ENCODE data around the gene CRYBG1. TPM values are rescaled to one million over a fixed set of nuclear protein-coding genes. Genes with fewer than 3 reads are reported as not detected.
"Not testable (repeated sequence)": the region's sequence is repeated elsewhere in the genome, so short reads cannot be mapped to it uniquely, and the experiment has no call there.

Gene CRYBG1
- total and polyA plus RNA-seq, 4 donors, result 0.41 to 12.7 (median 5.8) TPM

GRCh38 chr6:106513808-106514582, 153.5 kb downstream of the CRYBG1 start:
- no peak overlapping the region for H3K27ac ChIP-seq (ENCODE audit: low read depth in 1 of 2, low read length in 2 of 2)
- no peaks in the 10 kb centered on the region for H3K9me3 ChIP-seq (ENCODE audit: control insufficient read depth, low read length)
- H3K4me3 ChIP-seq (ENCODE audit: low read length in 2 of 2), result no peak overlapping the region
- no peak for ATAC-seq (ENCODE audit: low FRiP score)
- H3K4me1 ChIP-seq (ENCODE audit: control insufficient read depth in 1 of 2, insufficient read depth in 2 of 2, low read length in 2 of 2), result peaks cover 0 to 1% of the 10 kb centered on the region in 2 donors
- no peak for DNase-seq
- H3K36me3 ChIP-seq (ENCODE audit: control insufficient read depth in 1 of 2, insufficient read depth in 2 of 2, low read length in 1 of 2), result no peaks in the 10 kb centered on the region
- no peaks in the 10 kb centered on the region for H3K27me3 ChIP-seq (ENCODE audit: control insufficient read depth in 1 of 2, insufficient read depth in 2 of 2, low read length in 1 of 2)
- intact Hi-C loops (cut with DNase I), result loop anchor here in 1 of 2 donors (2.0 kb wide), 1 partner anchor 33 kb away; no protein-coding TSS in a partner anchor
- 86 to 91% methylated on average over 3 of the region's 3 CpGs for WGBS, 2 donors

GRCh38 chr6:106514583-106514885, 154.0 kb downstream of the CRYBG1 start:
- no peak for DNase-seq
- H3K36me3 ChIP-seq (ENCODE audit: control insufficient read depth in 1 of 2, insufficient read depth in 2 of 2, low read length in 1 of 2), result no peaks in the 10 kb centered on the region
- intact Hi-C loops (cut with DNase I), result no loop called here
- H3K27me3 ChIP-seq (ENCODE audit: control insufficient read depth in 1 of 2, insufficient read depth in 2 of 2, low read length in 1 of 2), result no peaks in the 10 kb centered on the region
- no peak overlapping the region for H3K27ac ChIP-seq (ENCODE audit: low read depth in 1 of 2, low read length in 2 of 2)
- no peak overlapping the region for H3K4me3 ChIP-seq (ENCODE audit: low read length in 2 of 2)
- peaks cover 0 to under 1% of the 10 kb centered on the region in 2 donors for H3K4me1 ChIP-seq (ENCODE audit: control insufficient read depth in 1 of 2, insufficient read depth in 2 of 2, low read length in 2 of 2)
- WGBS, 2 donors, result 89 to 96% methylated on average over 2 of the region's 2 CpGs
- ATAC-seq (ENCODE audit: low FRiP score), result no peak
- H3K9me3 ChIP-seq (ENCODE audit: control insufficient read depth, low read length), result no peaks in the 10 kb centered on the region

GRCh38 chr6:106515582-106515981, 155.1 kb downstream of the CRYBG1 start:
- H3K27me3 ChIP-seq (ENCODE audit: control insufficient read depth in 1 of 2, insufficient read depth in 2 of 2, low read length in 1 of 2); H3K9me3 ChIP-seq (ENCODE audit: control insufficient read depth, low read length); H3K4me3 ChIP-seq (ENCODE audit: low read length in 2 of 2); ATAC-seq (ENCODE audit: low FRiP score); intact Hi-C loops (cut with DNase I); H3K4me1 ChIP-seq (ENCODE audit: control insufficient read depth in 1 of 2, insufficient read depth in 2 of 2, low read length in 2 of 2); DNase-seq; H3K36me3 ChIP-seq (ENCODE audit: control insufficient read depth in 1 of 2, insufficient read depth in 2 of 2, low read length in 1 of 2); H3K27ac ChIP-seq (ENCODE audit: low read depth in 1 of 2, low read length in 2 of 2): not testable (repeated sequence)
- WGBS, 2 donors, result 93 to 97% methylated on average over 3 of the region's 3 CpGs

- intact Hi-C loops (cut with DNase I), result no loop called here
- H3K4me3 ChIP-seq (ENCODE audit: low read length in 2 of 2), result no peak overlapping the region
- no peaks in the 10 kb centered on the region for H3K36me3 ChIP-seq (ENCODE audit: control insufficient read depth in 1 of 2, insufficient read depth in 2 of 2, low read length in 1 of 2)
- H3K4me1 ChIP-seq (ENCODE audit: control insufficient read depth in 1 of 2, insufficient read depth in 2 of 2, low read length in 2 of 2), result no peaks in the 10 kb centered on the region
- 61 to 63% methylated on average over 4 of the region's 4 CpGs for WGBS, 2 donors
- no peak for ATAC-seq (ENCODE audit: low FRiP score)
- no peaks in the 10 kb centered on the region for H3K9me3 ChIP-seq (ENCODE audit: control insufficient read depth, low read length)
- DNase-seq, result no peak
- H3K27me3 ChIP-seq (ENCODE audit: control insufficient read depth in 1 of 2, insufficient read depth in 2 of 2, low read length in 1 of 2), result no peaks in the 10 kb centered on the region
- no peak overlapping the region for H3K27ac ChIP-seq (ENCODE audit: low read depth in 1 of 2, low read length in 2 of 2)
These were observed 156.1 kb downstream of the CRYBG1 start for GRCh38 chr6:106516616-106517015.

- intact Hi-C loops (cut with DNase I), result no loop called here
These were observed 157.2 kb downstream of the CRYBG1 start for GRCh38 chr6:106517706-106518105.

GRCh38 chr6:106518748-106519147, 158.2 kb downstream of the CRYBG1 start:
- Histone ChIP-seq H3K36me3 (ENCODE audit: control insufficient read depth in 1 of 2, insufficient read depth in 2 of 2, low read length in 1 of 2) (no peaks in the 10 kb centered on the region), H3K27me3 (ENCODE audit: control insufficient read depth in 1 of 2, insufficient read depth in 2 of 2, low read length in 1 of 2) (no peaks in the 10 kb centered on the region), H3K9me3 (ENCODE audit: control insufficient read depth, low read length) (no peaks in the 10 kb centered on the region), H3K27ac (ENCODE audit: low read depth in 1 of 2, low read length in 2 of 2) (no peak overlapping the region), H3K4me3 (ENCODE audit: low read length in 2 of 2) (no peak overlapping the region), H3K4me1 (ENCODE audit: control insufficient read depth in 1 of 2, insufficient read depth in 2 of 2, low read length in 2 of 2) (no peaks in the 10 kb centered on the region)
- 76 to 86% methylated on average over 3 of the region's 3 CpGs for WGBS, 2 donors
- DNase-seq (no peak), ATAC-seq (ENCODE audit: low FRiP score) (no peak)
- intact Hi-C loops (cut with DNase I), result no loop called here

More at GRCh38 chr6:106517706-106518105, 157.2 kb downstream of the CRYBG1 start:
- Histone ChIP-seq H3K27ac (ENCODE audit: low read depth in 1 of 2, low read length in 2 of 2) (no peak overlapping the region), H3K27me3 (ENCODE audit: control insufficient read depth in 1 of 2, insufficient read depth in 2 of 2, low read length in 1 of 2) (no peaks in the 10 kb centered on the region), H3K9me3 (ENCODE audit: control insufficient read depth, low read length) (no peaks in the 10 kb centered on the region), H3K36me3 (ENCODE audit: control insufficient read depth in 1 of 2, insufficient read depth in 2 of 2, low read length in 1 of 2) (no peaks in the 10 kb centered on the region), H3K4me1 (ENCODE audit: control insufficient read depth in 1 of 2, insufficient read depth in 2 of 2, low read length in 2 of 2) (no peaks in the 10 kb centered on the region), H3K4me3 (ENCODE audit: low read length in 2 of 2) (no peak overlapping the region)
- WGBS, 2 donors, result 65 to 66% methylated on average over 2 of the region's 2 CpGs
- ATAC-seq (ENCODE audit: low FRiP score) (no peak), DNase-seq (no peak)

- no peaks in the 10 kb centered on the region for H3K36me3 ChIP-seq (ENCODE audit: control insufficient read depth in 1 of 2, insufficient read depth in 2 of 2, low read length in 1 of 2)
- no peaks in the 10 kb centered on the region for H3K9me3 ChIP-seq (ENCODE audit: control insufficient read depth, low read length)
- 80 to 83% methylated on average over 14 of the region's 14 CpGs for WGBS, 2 donors
- DNase-seq (peak in 1 of 2 donors; percentile 65), ATAC-seq (ENCODE audit: low FRiP score) (peak; percentile 50)
- H3K27ac ChIP-seq (ENCODE audit: low read depth in 1 of 2, low read length in 2 of 2), result no peak overlapping the region
- intact Hi-C loops (cut with DNase I), result no loop called here
- no peaks in the 10 kb centered on the region for H3K4me1 ChIP-seq (ENCODE audit: control insufficient read depth in 1 of 2, insufficient read depth in 2 of 2, low read length in 2 of 2)
- H3K4me3 ChIP-seq (ENCODE audit: low read length in 2 of 2), result no peak overlapping the region
- no peaks in the 10 kb centered on the region for H3K27me3 ChIP-seq (ENCODE audit: control insufficient read depth in 1 of 2, insufficient read depth in 2 of 2, low read length in 1 of 2)
These were observed 159.2 kb downstream of the CRYBG1 start for GRCh38 chr6:106519460-106520394.

GRCh38 chr6:106520711-106521401, 160.3 kb downstream of the CRYBG1 start:
- DNase-seq (no peak), ATAC-seq (ENCODE audit: low FRiP score) (no peak)
- intact Hi-C loops (cut with DNase I), result no loop called here
- H3K4me1 ChIP-seq (ENCODE audit: control insufficient read depth in 1 of 2, insufficient read depth in 2 of 2, low read length in 2 of 2), result no peaks in the 10 kb centered on the region
- WGBS, 2 donors, result 82% methylated on average over 15 of the region's 15 CpGs
- no peak overlapping the region for H3K27ac ChIP-seq (ENCODE audit: low read depth in 1 of 2, low read length in 2 of 2)
- H3K27me3 ChIP-seq (ENCODE audit: control insufficient read depth in 1 of 2, insufficient read depth in 2 of 2, low read length in 1 of 2), result no peaks in the 10 kb centered on the region
- H3K9me3 ChIP-seq (ENCODE audit: control insufficient read depth, low read length), result no peaks in the 10 kb centered on the region
- no peaks in the 10 kb centered on the region for H3K36me3 ChIP-seq (ENCODE audit: control insufficient read depth in 1 of 2, insufficient read depth in 2 of 2, low read length in 1 of 2)
- no peak overlapping the region for H3K4me3 ChIP-seq (ENCODE audit: low read length in 2 of 2)

All from aorta (tissue), 5 donors.